Measurements from ENCODE around the gene EMILIN1. TPM values are rescaled to one million over a fixed set of nuclear protein-coding genes. Genes with fewer than 3 reads are reported as not detected.

Gene EMILIN1
- total and polyA plus RNA-seq, 10 of the 15 experiments (the other 5 are each of a cell fraction or from before 2014, with no cell fraction given) = 0.01 to 2.3 (median 1.2) TPM; not detected in 2

GRCh38 chr2:27081984-27082772 lies 3.8 kb downstream of the EMILIN1 start:
- no peak for DNase-seq (ENCODE audit: low read depth, low spot score)
- no peak for ATAC-seq
- Histone ChIP-seq H3K9ac (ENCODE audit: control insufficient read depth, insufficient read depth, low read length) (peak overlapping the region; percentile 74; the same call in 1 of the 2 replicates), H3K27me3 (replicated peaks in 1 of 2; ENCODE audit: control insufficient read depth in 2 of 2, insufficient read depth in 2 of 2, low read length in 1 of 2) (no peaks in the 10 kb centered on the region), H2AFZ (ENCODE audit: control insufficient read depth, low read depth, low read length) (no peak overlapping the region), H3K27ac (ENCODE audit: control insufficient read depth, insufficient read depth) (peak overlapping the region; percentile 93), H3K9me3 (replicated peaks; ENCODE audit: control insufficient read depth, insufficient read depth, low read length) (no peaks in the 10 kb centered on the region), H3K4me1 (ENCODE audit: control insufficient read depth, insufficient read depth, low read length) (peaks cover 26% of the 10 kb centered on the region), H4K20me1 (ENCODE audit: control insufficient read depth, insufficient read depth) (no peaks in the 10 kb centered on the region), H3K36me3 (ENCODE audit: control insufficient read depth in 2 of 2, insufficient read depth in 2 of 2, low read length in 1 of 2) (no peaks in the 10 kb centered on the region), H3K4me3 (peak overlapping the region; percentile 59), H3K79me2 (ENCODE audit: control insufficient read depth, insufficient read depth, low read length) (no peaks in the 10 kb centered on the region), H3K4me2 (ENCODE audit: control insufficient read depth, insufficient read depth) (peak overlapping the region; percentile 94)
- ChIA-PET SMC1A (ENCODE audit: uncharacterized antibody, unreplicated experiment) (interaction anchor here (0.5 to 3.6 kb wide), 4 partner anchors 10 to 1473 kb away, joined by 3 to 19 read pairs (median 8); partner anchors contain the start of genes AGBL5 and OST4), RAD21 (ENCODE audit: unreplicated experiment) (interaction anchor here (0.8 to 2.3 kb wide), 6 partner anchors 10 to 113 kb away, joined by 3 to 22 read pairs (median 4); partner anchors contain the start of genes AGBL5 and OST4), CTCF (interaction anchor here (0.9 to 8.6 kb wide), 9 partner anchors 9 to 240 kb away, joined by 3 to 85 read pairs (median 6); partner anchors contain the start of genes AGBL5, MAPRE3, MPV17 and OST4), POLR2A (interaction anchor here (0.5 to 4.9 kb wide), 4 partner anchors 9 to 831 kb away, joined by 3 to 43 read pairs (median 16); partner anchors contain the start of genes AGBL5 and OST4)
- intact Hi-C loops (cut with micrococcal nuclease; ENCODE audit: unreplicated experiment) (loop anchor here (2.0 kb wide), 1 partner anchor 49 kb away; the partner anchor contains the start of gene TMEM214), in situ Hi-C loops (cut with MboI) (loop anchor here (10.0 kb wide), 1 partner anchor 117 kb away; no protein-coding TSS in a partner anchor)
- no peak for FAIRE-seq
- WGBS (ENCODE audit: insufficient coverage, insufficient replicate concordance, low lambda C conversion rate, missing lambda C conversion rate) = 97% methylated on average over 38 of the region's 38 CpGs
- TF ChIP-seq CEBPZ (IDR thresholded peaks at IDR 0.05; ENCODE audit: low read depth, low read length) (no peak), BHLHE40 (IDR thresholded peaks at IDR 0.05; ENCODE audit: borderline replicate concordance in 1 of 2, low read depth in 2 of 2, low read length in 1 of 2) (no peak), CBX3 (IDR thresholded peaks at IDR 0.05; ENCODE audit: borderline replicate concordance, low read depth) (no peak), TCF12 (IDR thresholded peaks at IDR 0.05; ENCODE audit: low read depth, low read length) (no peak), MTA3 (IDR thresholded peaks at IDR 0.05; ENCODE audit: borderline replicate concordance, low read length) (no peak), TARDBP (IDR thresholded peaks at IDR 0.05; ENCODE audit: borderline replicate concordance) (no peak), STAT1 (conservative IDR thresholded peaks at IDR 0.05) (no peak), ZNF622 (IDR thresholded peaks at IDR 0.05) (no peak)
- TF ChIP-seq, protein P1, sequence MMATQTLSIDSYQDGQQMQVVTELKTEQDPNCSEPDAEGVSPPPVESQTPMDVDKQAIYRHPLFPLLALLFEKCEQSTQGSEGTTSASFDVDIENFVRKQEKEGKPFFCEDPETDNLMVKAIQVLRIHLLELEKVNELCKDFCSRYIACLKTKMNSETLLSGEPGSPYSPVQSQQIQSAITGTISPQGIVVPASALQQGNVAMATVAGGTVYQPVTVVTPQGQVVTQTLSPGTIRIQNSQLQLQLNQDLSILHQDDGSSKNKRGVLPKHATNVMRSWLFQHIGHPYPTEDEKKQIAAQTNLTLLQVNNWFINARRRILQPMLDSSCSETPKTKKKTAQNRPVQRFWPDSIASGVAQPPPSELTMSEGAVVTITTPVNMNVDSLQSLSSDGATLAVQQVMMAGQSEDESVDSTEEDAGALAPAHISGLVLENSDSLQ (IDR thresholded peaks at IDR 0.05) = no peak
- TF ChIP-seq, protein P2, sequence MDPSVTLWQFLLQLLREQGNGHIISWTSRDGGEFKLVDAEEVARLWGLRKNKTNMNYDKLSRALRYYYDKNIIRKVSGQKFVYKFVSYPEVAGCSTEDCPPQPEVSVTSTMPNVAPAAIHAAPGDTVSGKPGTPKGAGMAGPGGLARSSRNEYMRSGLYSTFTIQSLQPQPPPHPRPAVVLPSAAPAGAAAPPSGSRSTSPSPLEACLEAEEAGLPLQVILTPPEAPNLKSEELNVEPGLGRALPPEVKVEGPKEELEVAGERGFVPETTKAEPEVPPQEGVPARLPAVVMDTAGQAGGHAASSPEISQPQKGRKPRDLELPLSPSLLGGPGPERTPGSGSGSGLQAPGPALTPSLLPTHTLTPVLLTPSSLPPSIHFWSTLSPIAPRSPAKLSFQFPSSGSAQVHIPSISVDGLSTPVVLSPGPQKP (IDR thresholded peaks at IDR 0.05; ENCODE audit: low read depth, low read length) = no peak
- TF ChIP-seq, protein P3, sequence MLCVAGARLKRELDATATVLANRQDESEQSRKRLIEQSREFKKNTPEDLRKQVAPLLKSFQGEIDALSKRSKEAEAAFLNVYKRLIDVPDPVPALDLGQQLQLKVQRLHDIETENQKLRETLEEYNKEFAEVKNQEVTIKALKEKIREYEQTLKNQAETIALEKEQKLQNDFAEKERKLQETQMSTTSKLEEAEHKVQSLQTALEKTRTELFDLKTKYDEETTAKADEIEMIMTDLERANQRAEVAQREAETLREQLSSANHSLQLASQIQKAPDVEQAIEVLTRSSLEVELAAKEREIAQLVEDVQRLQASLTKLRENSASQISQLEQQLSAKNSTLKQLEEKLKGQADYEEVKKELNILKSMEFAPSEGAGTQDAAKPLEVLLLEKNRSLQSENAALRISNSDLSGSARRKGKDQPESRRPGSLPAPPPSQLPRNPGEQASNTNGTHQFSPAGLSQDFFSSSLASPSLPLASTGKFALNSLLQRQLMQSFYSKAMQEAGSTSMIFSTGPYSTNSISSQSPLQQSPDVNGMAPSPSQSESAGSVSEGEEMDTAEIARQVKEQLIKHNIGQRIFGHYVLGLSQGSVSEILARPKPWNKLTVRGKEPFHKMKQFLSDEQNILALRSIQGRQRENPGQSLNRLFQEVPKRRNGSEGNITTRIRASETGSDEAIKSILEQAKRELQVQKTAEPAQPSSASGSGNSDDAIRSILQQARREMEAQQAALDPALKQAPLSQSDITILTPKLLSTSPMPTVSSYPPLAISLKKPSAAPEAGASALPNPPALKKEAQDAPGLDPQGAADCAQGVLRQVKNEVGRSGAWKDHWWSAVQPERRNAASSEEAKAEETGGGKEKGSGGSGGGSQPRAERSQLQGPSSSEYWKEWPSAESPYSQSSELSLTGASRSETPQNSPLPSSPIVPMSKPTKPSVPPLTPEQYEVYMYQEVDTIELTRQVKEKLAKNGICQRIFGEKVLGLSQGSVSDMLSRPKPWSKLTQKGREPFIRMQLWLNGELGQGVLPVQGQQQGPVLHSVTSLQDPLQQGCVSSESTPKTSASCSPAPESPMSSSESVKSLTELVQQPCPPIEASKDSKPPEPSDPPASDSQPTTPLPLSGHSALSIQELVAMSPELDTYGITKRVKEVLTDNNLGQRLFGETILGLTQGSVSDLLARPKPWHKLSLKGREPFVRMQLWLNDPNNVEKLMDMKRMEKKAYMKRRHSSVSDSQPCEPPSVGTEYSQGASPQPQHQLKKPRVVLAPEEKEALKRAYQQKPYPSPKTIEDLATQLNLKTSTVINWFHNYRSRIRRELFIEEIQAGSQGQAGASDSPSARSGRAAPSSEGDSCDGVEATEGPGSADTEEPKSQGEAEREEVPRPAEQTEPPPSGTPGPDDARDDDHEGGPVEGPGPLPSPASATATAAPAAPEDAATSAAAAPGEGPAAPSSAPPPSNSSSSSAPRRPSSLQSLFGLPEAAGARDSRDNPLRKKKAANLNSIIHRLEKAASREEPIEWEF (IDR thresholded peaks at IDR 0.05; ENCODE audit: insufficient replicate concordance, low read depth, low read length) = no peak
- BruUV-seq (replicated peaks) = no TSS peak

Measured in GM12878 (cell line).